ENCODE data around the gene RTN4RL2.

DNA sequence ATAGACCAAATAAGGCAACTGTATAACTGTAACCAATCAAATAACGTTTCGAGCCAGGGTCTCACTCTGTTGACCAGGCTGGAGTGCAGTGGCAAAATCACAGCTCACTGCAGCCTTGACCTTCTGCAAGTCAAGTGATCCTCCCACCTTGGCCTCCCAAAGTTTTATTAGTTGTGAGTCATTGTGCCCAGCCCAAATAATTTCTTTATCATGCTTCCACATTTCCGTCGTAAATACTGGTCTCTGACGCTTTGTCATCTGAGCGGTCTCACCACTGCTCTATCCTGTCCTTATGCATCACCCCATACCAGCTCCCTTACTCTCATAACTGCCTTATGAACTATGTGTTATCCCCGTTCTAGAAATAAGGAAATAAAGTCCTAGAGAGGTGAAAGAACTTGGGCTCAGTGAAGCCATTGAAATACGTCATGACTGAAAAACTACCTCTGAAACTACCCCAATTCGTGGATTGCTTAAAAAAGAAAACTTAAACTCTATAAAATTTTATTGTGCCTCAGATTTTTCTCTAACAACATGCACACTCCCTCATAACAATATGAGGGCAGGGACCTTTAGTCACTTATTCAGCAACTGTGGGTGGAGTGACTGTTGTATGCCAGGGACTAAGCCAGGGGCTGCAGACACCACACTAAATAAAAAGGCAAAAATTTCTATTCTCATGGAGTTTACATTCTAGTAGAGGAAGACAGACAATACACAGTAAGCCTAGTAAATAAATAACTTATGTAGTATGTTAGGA lies 15.8 kb upstream of the RTN4RL2 start:
- no peak for TF ChIP-seq POLR2A (IDR thresholded peaks at IDR 0.05)
- TF ChIP-seq, protein P1, sequence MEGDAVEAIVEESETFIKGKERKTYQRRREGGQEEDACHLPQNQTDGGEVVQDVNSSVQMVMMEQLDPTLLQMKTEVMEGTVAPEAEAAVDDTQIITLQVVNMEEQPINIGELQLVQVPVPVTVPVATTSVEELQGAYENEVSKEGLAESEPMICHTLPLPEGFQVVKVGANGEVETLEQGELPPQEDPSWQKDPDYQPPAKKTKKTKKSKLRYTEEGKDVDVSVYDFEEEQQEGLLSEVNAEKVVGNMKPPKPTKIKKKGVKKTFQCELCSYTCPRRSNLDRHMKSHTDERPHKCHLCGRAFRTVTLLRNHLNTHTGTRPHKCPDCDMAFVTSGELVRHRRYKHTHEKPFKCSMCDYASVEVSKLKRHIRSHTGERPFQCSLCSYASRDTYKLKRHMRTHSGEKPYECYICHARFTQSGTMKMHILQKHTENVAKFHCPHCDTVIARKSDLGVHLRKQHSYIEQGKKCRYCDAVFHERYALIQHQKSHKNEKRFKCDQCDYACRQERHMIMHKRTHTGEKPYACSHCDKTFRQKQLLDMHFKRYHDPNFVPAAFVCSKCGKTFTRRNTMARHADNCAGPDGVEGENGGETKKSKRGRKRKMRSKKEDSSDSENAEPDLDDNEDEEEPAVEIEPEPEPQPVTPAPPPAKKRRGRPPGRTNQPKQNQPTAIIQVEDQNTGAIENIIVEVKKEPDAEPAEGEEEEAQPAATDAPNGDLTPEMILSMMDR (IDR thresholded peaks at IDR 0.05): no peak

All from stomach (tissue), 4 donors.